Gastroesophageal sphincter (tissue), 3 donors: ENCODE data around the gene MMEL1.

ENCODE experiments used
- EP300 ChIP-seq: sonication (generic); formaldehyde crosslinking; IDR thresholded peaks from one replicate; pipeline ENCODE4 v1.6.1; 2017; ENCODE audit warnings: antibody characterized with exemption, mild to moderate bottlenecking
- TF ChIP-seq, protein P1 (sequence below), 4 experiments: fragments of 200-600 bp in 2 of 4; fragments of 450-650 bp in 2 of 4; sonication (generic) in 1 of 4; IDR thresholded peaks; one replicate each; pipeline ENCODE4 v1.5.1; 2017 to 2019; ENCODE audit warnings: antibody characterized with exemption in 4 of 4, mild to moderate bottlenecking in 2 of 4, moderate library complexity in 2 of 4

DNA sequence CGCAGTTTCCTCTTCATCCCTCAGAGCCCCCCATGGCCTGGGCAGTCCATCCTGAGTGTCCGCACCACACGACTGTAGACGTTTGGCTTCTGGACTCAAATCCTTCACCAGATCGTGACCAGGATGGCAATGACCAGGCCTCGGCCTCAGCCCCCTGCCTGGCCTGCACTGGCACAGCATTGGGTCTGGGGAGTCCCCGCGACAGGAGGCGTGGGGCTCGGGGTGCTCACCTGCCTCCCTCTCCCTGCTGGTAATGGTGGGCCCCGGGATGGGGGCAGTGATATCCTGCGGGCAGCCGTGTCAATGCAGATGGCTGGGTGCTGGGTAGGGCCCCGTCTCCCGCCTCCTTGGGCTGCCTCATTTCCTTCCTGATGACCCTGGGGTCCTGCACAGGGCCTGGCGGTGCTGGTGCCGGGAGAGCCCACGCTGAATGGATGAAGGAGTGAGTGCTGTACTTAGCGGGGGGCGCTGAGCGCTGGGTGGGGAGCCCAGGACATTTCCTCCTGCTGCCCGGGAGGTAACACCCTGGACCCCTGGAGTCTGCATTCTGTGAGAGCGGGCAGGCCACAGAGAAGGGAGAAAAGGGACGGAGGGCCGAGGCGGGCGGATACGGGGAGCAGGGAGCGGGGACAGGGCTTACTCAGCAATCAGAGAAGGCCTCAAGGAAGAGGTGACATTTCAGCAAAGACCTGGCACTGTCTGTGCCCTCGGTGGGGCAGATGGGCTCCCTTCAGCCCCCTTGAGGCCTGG is 78.8 kb downstream of the MMEL1 start:
- TF ChIP-seq, protein P1, sequence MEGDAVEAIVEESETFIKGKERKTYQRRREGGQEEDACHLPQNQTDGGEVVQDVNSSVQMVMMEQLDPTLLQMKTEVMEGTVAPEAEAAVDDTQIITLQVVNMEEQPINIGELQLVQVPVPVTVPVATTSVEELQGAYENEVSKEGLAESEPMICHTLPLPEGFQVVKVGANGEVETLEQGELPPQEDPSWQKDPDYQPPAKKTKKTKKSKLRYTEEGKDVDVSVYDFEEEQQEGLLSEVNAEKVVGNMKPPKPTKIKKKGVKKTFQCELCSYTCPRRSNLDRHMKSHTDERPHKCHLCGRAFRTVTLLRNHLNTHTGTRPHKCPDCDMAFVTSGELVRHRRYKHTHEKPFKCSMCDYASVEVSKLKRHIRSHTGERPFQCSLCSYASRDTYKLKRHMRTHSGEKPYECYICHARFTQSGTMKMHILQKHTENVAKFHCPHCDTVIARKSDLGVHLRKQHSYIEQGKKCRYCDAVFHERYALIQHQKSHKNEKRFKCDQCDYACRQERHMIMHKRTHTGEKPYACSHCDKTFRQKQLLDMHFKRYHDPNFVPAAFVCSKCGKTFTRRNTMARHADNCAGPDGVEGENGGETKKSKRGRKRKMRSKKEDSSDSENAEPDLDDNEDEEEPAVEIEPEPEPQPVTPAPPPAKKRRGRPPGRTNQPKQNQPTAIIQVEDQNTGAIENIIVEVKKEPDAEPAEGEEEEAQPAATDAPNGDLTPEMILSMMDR (IDR thresholded peaks at IDR 0.05), result no peak
- no peak for TF ChIP-seq EP300
